ENCODE results near the gene VWA8.

Gene VWA8

DNA sequence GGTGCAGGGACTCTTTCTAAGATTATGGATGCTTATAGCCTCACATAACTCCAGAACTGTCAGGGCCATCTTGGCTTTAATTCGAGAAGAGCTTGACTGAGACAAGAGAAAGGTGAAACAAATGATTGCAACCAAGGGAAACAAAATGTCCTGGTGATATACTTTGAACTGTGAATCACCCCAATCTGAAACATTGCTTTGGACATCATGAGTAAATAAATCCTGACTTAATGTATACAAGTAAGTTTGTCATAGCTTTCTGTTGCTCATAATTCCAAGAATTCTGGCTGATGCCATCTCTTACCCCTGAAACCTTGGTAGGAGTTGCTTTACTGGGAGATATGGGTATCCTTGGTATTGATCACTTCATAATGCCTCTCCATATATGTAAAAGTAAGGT lies 5.8 kb upstream of the VWA8 start:
- no peak overlapping the region for H3K9ac ChIP-seq (ENCODE audit: low read length)
- no peak for DNase-seq
- H3K79me2 ChIP-seq (ENCODE audit: low read length): no peaks in the 10 kb centered on the region
- no peak overlapping the region for H3K4me2 ChIP-seq (ENCODE audit: low read depth, low read length)
- TF ChIP-seq EZH2 (optimal IDR thresholded peaks at IDR 0.05; ENCODE audit: low read depth, low read length) (no peak), EZH2phosphoT487 (IDR thresholded peaks at IDR 0.05; ENCODE audit: low read length) (no peak)
- TF ChIP-seq, protein P1, sequence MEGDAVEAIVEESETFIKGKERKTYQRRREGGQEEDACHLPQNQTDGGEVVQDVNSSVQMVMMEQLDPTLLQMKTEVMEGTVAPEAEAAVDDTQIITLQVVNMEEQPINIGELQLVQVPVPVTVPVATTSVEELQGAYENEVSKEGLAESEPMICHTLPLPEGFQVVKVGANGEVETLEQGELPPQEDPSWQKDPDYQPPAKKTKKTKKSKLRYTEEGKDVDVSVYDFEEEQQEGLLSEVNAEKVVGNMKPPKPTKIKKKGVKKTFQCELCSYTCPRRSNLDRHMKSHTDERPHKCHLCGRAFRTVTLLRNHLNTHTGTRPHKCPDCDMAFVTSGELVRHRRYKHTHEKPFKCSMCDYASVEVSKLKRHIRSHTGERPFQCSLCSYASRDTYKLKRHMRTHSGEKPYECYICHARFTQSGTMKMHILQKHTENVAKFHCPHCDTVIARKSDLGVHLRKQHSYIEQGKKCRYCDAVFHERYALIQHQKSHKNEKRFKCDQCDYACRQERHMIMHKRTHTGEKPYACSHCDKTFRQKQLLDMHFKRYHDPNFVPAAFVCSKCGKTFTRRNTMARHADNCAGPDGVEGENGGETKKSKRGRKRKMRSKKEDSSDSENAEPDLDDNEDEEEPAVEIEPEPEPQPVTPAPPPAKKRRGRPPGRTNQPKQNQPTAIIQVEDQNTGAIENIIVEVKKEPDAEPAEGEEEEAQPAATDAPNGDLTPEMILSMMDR (IDR thresholded peaks at IDR 0.05; ENCODE audit: low read length): no peak
- no peak overlapping the region for H3K4me3 ChIP-seq (ENCODE audit: low read length)
- H2AFZ ChIP-seq (ENCODE audit: low read length): no peak overlapping the region
- H3K4me1 ChIP-seq (ENCODE audit: low read length): no peaks in the 10 kb centered on the region
- no peak overlapping the region for H3K27ac ChIP-seq (ENCODE audit: low read length)
- no peaks in the 10 kb centered on the region for H3K27me3 ChIP-seq (replicated peaks; ENCODE audit: insufficient read depth, low read length)
- H3K36me3 ChIP-seq (replicated peaks; ENCODE audit: insufficient read depth, low read length): no peaks in the 10 kb centered on the region
- no peaks in the 10 kb centered on the region for H4K20me1 ChIP-seq (ENCODE audit: insufficient read depth, low read length)
- no peaks in the 10 kb centered on the region for H3K9me3 ChIP-seq (replicated peaks; ENCODE audit: insufficient read depth, low read length)
- no peaks in the 10 kb centered on the region for H3K9me2 ChIP-seq (replicated peaks; ENCODE audit: insufficient read depth, low read length)
- H3F3A ChIP-seq (ENCODE audit: insufficient read depth, low read length): no peaks in the 10 kb centered on the region

DNA sequence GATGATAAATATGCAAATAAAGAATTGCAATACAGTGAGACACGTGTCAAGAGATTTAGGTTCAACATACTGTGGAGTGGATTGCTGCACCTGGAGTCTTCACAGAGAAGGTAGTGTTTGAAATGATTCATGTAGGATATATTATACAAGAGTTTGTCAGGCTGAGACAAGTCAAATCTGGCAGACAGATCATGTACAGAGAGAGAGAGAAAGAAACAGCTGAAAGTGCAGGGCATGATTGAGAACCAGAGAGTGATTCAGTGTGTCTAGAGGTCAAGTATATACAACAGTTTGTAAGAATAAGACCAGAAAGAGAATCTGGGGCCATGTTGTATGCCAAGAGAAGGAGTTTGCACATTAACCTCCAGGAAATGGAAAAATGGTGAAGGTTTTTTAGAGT lies 2.1 kb upstream of the VWA8 start:
- TF ChIP-seq EZH2phosphoT487 (IDR thresholded peaks at IDR 0.05; ENCODE audit: low read length) (no peak), EZH2 (optimal IDR thresholded peaks at IDR 0.05; ENCODE audit: low read depth, low read length) (no peak)
- TF ChIP-seq, protein P1 (IDR thresholded peaks at IDR 0.05; ENCODE audit: low read length): no peak
- H3K27ac ChIP-seq (ENCODE audit: low read length): no peak overlapping the region

DNA sequence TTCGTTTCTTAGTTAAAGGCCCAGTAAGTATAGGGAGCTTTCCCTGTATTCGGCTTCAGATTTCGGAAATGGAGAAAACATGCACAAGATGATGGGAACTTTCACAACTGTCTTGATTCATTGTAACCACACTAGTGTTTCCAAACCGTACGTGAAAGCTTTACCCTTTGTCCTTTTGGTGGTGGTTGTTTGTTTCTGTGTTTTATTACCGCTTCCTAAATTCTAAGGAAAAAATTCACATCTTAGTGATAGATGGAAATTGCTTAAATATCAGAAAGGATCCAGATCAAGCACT lies 504 bp upstream of the VWA8 start:
- Histone ChIP-seq H3K4me2 (ENCODE audit: low read depth, low read length) (peak overlapping the region; percentile 88), H3K79me2 (ENCODE audit: low read length) (peaks cover 33% of the 10 kb centered on the region), H2AFZ (ENCODE audit: low read length) (peak overlapping the region; percentile 96), H3K27me3 (replicated peaks; ENCODE audit: insufficient read depth, low read length) (no peaks in the 10 kb centered on the region), H3K4me1 (ENCODE audit: low read length) (no peaks in the 10 kb centered on the region), H3F3A (ENCODE audit: insufficient read depth, low read length) (no peaks in the 10 kb centered on the region), H4K20me1 (ENCODE audit: insufficient read depth, low read length) (no peaks in the 10 kb centered on the region), H3K27ac (ENCODE audit: low read length) (no peak overlapping the region), H3K9ac (ENCODE audit: low read length) (peak overlapping the region; percentile 70; the same call in 1 of the 2 replicates), H3K9me3 (replicated peaks; ENCODE audit: insufficient read depth, low read length) (no peaks in the 10 kb centered on the region), H3K36me3 (replicated peaks; ENCODE audit: insufficient read depth, low read length) (no peaks in the 10 kb centered on the region), H3K9me2 (replicated peaks; ENCODE audit: insufficient read depth, low read length) (no peaks in the 10 kb centered on the region), H3K4me3 (ENCODE audit: low read length) (peak overlapping the region; percentile 83)
- DNase-seq: no peak
- TF ChIP-seq EZH2phosphoT487 (IDR thresholded peaks at IDR 0.05; ENCODE audit: low read length): no peak
- TF ChIP-seq, protein P1 (IDR thresholded peaks at IDR 0.05; ENCODE audit: low read length): no peak
- no peak for TF ChIP-seq EZH2 (optimal IDR thresholded peaks at IDR 0.05; ENCODE audit: low read depth, low read length)

More for the DNA sequence above, 2.1 kb upstream of the VWA8 start:
- Histone ChIP-seq H4K20me1 (ENCODE audit: insufficient read depth, low read length) (no peaks in the 10 kb centered on the region), H3K9ac (ENCODE audit: low read length) (no peak overlapping the region), H3K9me2 (replicated peaks; ENCODE audit: insufficient read depth, low read length) (no peaks in the 10 kb centered on the region), H3F3A (ENCODE audit: insufficient read depth, low read length) (no peaks in the 10 kb centered on the region), H3K36me3 (replicated peaks; ENCODE audit: insufficient read depth, low read length) (no peaks in the 10 kb centered on the region), H3K79me2 (ENCODE audit: low read length) (peaks cover 26% of the 10 kb centered on the region), H3K4me1 (ENCODE audit: low read length) (no peaks in the 10 kb centered on the region), H3K4me3 (ENCODE audit: low read length) (no peak overlapping the region), H3K27me3 (replicated peaks; ENCODE audit: insufficient read depth, low read length) (no peaks in the 10 kb centered on the region), H2AFZ (ENCODE audit: low read length) (no peak overlapping the region), H3K9me3 (replicated peaks; ENCODE audit: insufficient read depth, low read length) (no peaks in the 10 kb centered on the region), H3K4me2 (ENCODE audit: low read depth, low read length) (no peak overlapping the region)
- no peak for DNase-seq
